Measurements from ENCODE around the gene BCL2A1.
"Not testable (repeated sequence)": the region's sequence is repeated elsewhere in the genome, so short reads cannot be mapped to it uniquely, and the experiment has no call there.

Gene BCL2A1

GRCh38 chr15:79919749-79920511 is 51.1 kb downstream of the BCL2A1 start:
- FAIRE-seq, result no peak

GRCh38 chr15:79919090-79919748 is 51.8 kb downstream of the BCL2A1 start:
- no peak for FAIRE-seq

- FAIRE-seq, result no peak
Observed at GRCh38 chr15:79918278-79918677, 52.7 kb downstream of the BCL2A1 start.

- FAIRE-seq, result no peak
Observed at GRCh38 chr15:79916502-79917132, 54.4 kb downstream of the BCL2A1 start.

GRCh38 chr15:79915776-79916501 is 55.1 kb downstream of the BCL2A1 start:
- FAIRE-seq, result not testable (repeated sequence)

GRCh38 chr15:79914728-79915127 is 56.3 kb downstream of the BCL2A1 start:
- FAIRE-seq, result no peak
